Trophoblast cell (in vitro differentiated cells and primary cell): Measurements from ENCODE around the gene TBC1D7.

Experiments
- DNase-seq, 2 donors: peaks; one replicate each; pipeline ENCODE4 v3.0.0-alpha.2; 2016
- H2AFZ ChIP-seq: 2 replicates; pipeline ENCODE4 v1.6.1; 2013; ENCODE audit warnings: low read length, moderate library complexity, mild to moderate bottlenecking; ENCODE audit not compliant: insufficient read depth, poor library complexity
- H2AK5ac ChIP-seq: 2 replicates; pipeline ENCODE4 v1.6.1; 2013; ENCODE audit warnings: mild to moderate bottlenecking, low read length
- H2BK120ac ChIP-seq: 2 replicates; pipeline ENCODE4 v1.6.1; 2013; ENCODE audit warnings: low read length, mild to moderate bottlenecking, moderate library complexity; ENCODE audit not compliant: insufficient read depth, poor library complexity
- H2BK12ac ChIP-seq: 2 replicates; pipeline ENCODE4 v1.6.1; 2013; ENCODE audit warnings: mild to moderate bottlenecking, low read length, moderate library complexity
- H2BK5ac ChIP-seq: 2 replicates; pipeline ENCODE4 v1.6.1; 2013; ENCODE audit warnings: low read length, low read depth, moderate library complexity, mild to moderate bottlenecking; ENCODE audit not compliant: poor library complexity
- H3K14ac ChIP-seq: 2 replicates; pipeline ENCODE4 v1.6.1; 2013; ENCODE audit warnings: mild to moderate bottlenecking, low read length
- H3K18ac ChIP-seq: 2 replicates; pipeline ENCODE4 v1.6.1; 2013; ENCODE audit warnings: mild to moderate bottlenecking, low read length
- H3K23ac ChIP-seq: 2 replicates; pipeline ENCODE4 v1.6.1; 2013; ENCODE audit warnings: low read length
- H3K27ac ChIP-seq: 2 replicates; pipeline ENCODE4 v1.5.1; 2013; ENCODE audit warnings: low read depth, mild to moderate bottlenecking, inconsistent platforms, low read length, moderate library complexity
- H3K27me3 ChIP-seq: 2 replicates; pipeline ENCODE4 v1.6.1; 2013; ENCODE audit warnings: inconsistent platforms, mild to moderate bottlenecking, low read length, moderate library complexity; ENCODE audit not compliant: insufficient read depth
- H3K36me3 ChIP-seq, 2 experiments: 1 replicate in 1 of 2; 2 replicates in 1 of 2; pipeline ENCODE4 v1.6.1; 2013; ENCODE audit warnings: low read length in 2 of 2, mild to moderate bottlenecking in 2 of 2, moderate library complexity in 1 of 2; ENCODE audit not compliant: insufficient read depth in 2 of 2, control insufficient read depth in 1 of 2
- H3K4ac ChIP-seq: 2 replicates; pipeline ENCODE4 v1.6.1; 2013; ENCODE audit warnings: low read depth, mild to moderate bottlenecking, low read length, moderate library complexity
- H3K4me1 ChIP-seq, 2 experiments: 1 replicate in 1 of 2; 2 replicates in 1 of 2; pipeline ENCODE4 v1.6.1; 2013; ENCODE audit warnings: low read length in 2 of 2, mild to moderate bottlenecking in 2 of 2, moderate library complexity in 1 of 2; ENCODE audit not compliant: insufficient read depth in 2 of 2, control insufficient read depth in 1 of 2
- H3K4me2 ChIP-seq: 2 replicates; pipeline ENCODE4 v1.6.1; 2013; ENCODE audit warnings: inconsistent platforms, mild to moderate bottlenecking, low read length, moderate library complexity
- H3K4me3 ChIP-seq: 2 replicates; pipeline ENCODE4 v1.5.1; 2013; ENCODE audit warnings: mild to moderate bottlenecking, low read depth, low read length, inconsistent platforms
- H3K79me1 ChIP-seq: one replicate; pipeline ENCODE4 v1.6.1; 2013; ENCODE audit warnings: low read length
- H3K79me2 ChIP-seq: 2 replicates; pipeline ENCODE4 v1.6.1; 2013; ENCODE audit warnings: low read length, mild to moderate bottlenecking; ENCODE audit not compliant: control insufficient read depth, insufficient read depth, poor library complexity
- H3K9ac ChIP-seq: 2 replicates; pipeline ENCODE4 v1.6.1; 2013; ENCODE audit warnings: mild to moderate bottlenecking, low read length
- H3K9me3 ChIP-seq: 2 replicates; pipeline ENCODE4 v1.6.1; 2013; ENCODE audit warnings: low read depth, mild to moderate bottlenecking, control low read depth, inconsistent platforms, low read length; ENCODE audit not compliant: insufficient read depth
- H4K12ac ChIP-seq: 2 replicates; pipeline ENCODE4 v1.6.1; 2013; ENCODE audit warnings: low read depth, mild to moderate bottlenecking, low read length, moderate library complexity
- H4K8ac ChIP-seq: 2 replicates; pipeline ENCODE4 v1.6.1; 2013; ENCODE audit warnings: low read depth, mild to moderate bottlenecking, low read length, moderate library complexity
- H4K91ac ChIP-seq: one replicate; pipeline ENCODE4 v1.6.1; 2013; ENCODE audit warnings: low read depth, mild to moderate bottlenecking, low read length, moderate library complexity
- WGBS: extraction: QIAGEN DNeasy Blood & Tissue Kit; methylation state at CpG from one replicate; pipeline ENCODE4 v1.1.7; 2013; ENCODE audit warnings: missing lambda C conversion rate; ENCODE audit not compliant: insufficient read length, insufficient coverage; ENCODE audit errors: extremely low coverage; 5-methylcytosine and 5-hydroxymethylcytosine counted together

TBC1D7 gene

GRCh38 chr6:13370623-13371022 is 42.3 kb upstream of the TBC1D7 start:
- no peak overlapping the region for H2BK5ac ChIP-seq
- no peak overlapping the region for H2AFZ ChIP-seq
- peak in 1 of 2 donors; percentile 55 for DNase-seq
- H2BK12ac ChIP-seq = no peak overlapping the region
- H3K4me3 ChIP-seq = no peak overlapping the region
- H3K18ac ChIP-seq = no peak overlapping the region
- H3K4ac ChIP-seq = no peak overlapping the region
- H3K23ac ChIP-seq = no peak overlapping the region
- no peak overlapping the region for H3K9ac ChIP-seq
- no peaks in the 10 kb centered on the region for H3K79me2 ChIP-seq
- no CpG with 5 or more reads among the region's 5 CpGs for WGBS
- H4K8ac ChIP-seq = no peak overlapping the region
- H3K4me2 ChIP-seq = no peak overlapping the region
- H2AK5ac ChIP-seq = no peak overlapping the region
- no peak overlapping the region for H3K14ac ChIP-seq
- H3K79me1 ChIP-seq = no peaks in the 10 kb centered on the region
- H4K12ac ChIP-seq = no peak overlapping the region
- H3K9me3 ChIP-seq = no peaks in the 10 kb centered on the region
- H2BK120ac ChIP-seq = no peak overlapping the region
- H3K4me1 ChIP-seq = peaks cover 0 to 3% of the 10 kb centered on the region in 2 experiments
- H3K27ac ChIP-seq = no peak overlapping the region
- H4K91ac ChIP-seq = no peak overlapping the region
- H3K27me3 ChIP-seq = no peaks in the 10 kb centered on the region
- H3K36me3 ChIP-seq = no peaks in the 10 kb centered on the region

- peaks cover 0 to 4% of the 10 kb centered on the region in 2 experiments for H3K36me3 ChIP-seq
- H3K79me1 ChIP-seq = no peaks in the 10 kb centered on the region
- H4K12ac ChIP-seq = no peak overlapping the region
- no peak overlapping the region for H3K4me3 ChIP-seq
- H2AFZ ChIP-seq = no peak overlapping the region
- no peak overlapping the region for H3K4me2 ChIP-seq
- no peak overlapping the region for H3K4ac ChIP-seq
- H3K9me3 ChIP-seq = peaks cover 3% of the 10 kb centered on the region
- H3K9ac ChIP-seq = no peak overlapping the region
- H3K14ac ChIP-seq = no peak overlapping the region
- no peak overlapping the region for H2AK5ac ChIP-seq
- no peaks in the 10 kb centered on the region for H3K79me2 ChIP-seq
- no CpG with 5 or more reads among the region's 1 CpG for WGBS
- H2BK120ac ChIP-seq = no peak overlapping the region
- no peak overlapping the region for H3K27ac ChIP-seq
- no peak for DNase-seq
- no peak overlapping the region for H4K91ac ChIP-seq
- no peak overlapping the region for H3K18ac ChIP-seq
- peaks cover 0 to 3% of the 10 kb centered on the region in 2 experiments for H3K4me1 ChIP-seq
- H3K27me3 ChIP-seq = no peaks in the 10 kb centered on the region
- H4K8ac ChIP-seq = no peak overlapping the region
- no peak overlapping the region for H2BK12ac ChIP-seq
- H3K23ac ChIP-seq = no peak overlapping the region
- H2BK5ac ChIP-seq = no peak overlapping the region
Measured at GRCh38 chr6:13369591-13369990, 41.3 kb upstream of the TBC1D7 start.

GRCh38 chr6:13368731-13369115 is 40.4 kb upstream of the TBC1D7 start:
- Histone ChIP-seq H3K4me1 (peaks cover 0 to 3% of the 10 kb centered on the region in 2 experiments), H3K36me3 (peaks cover 0 to 5% of the 10 kb centered on the region in 2 experiments), H3K14ac (no peak overlapping the region), H3K4me3 (no peak overlapping the region), H3K9ac (no peak overlapping the region), H2AK5ac (no peak overlapping the region), H3K23ac (no peak overlapping the region), H2AFZ (no peak overlapping the region), H2BK5ac (no peak overlapping the region), H4K8ac (no peak overlapping the region), H4K12ac (no peak overlapping the region), H3K4ac (no peak overlapping the region), H2BK12ac (no peak overlapping the region), H3K27me3 (no peaks in the 10 kb centered on the region), H3K9me3 (peaks cover 3% of the 10 kb centered on the region), H3K79me1 (no peaks in the 10 kb centered on the region), H3K18ac (no peak overlapping the region), H4K91ac (no peak overlapping the region), H3K4me2 (no peak overlapping the region), H2BK120ac (no peak overlapping the region), H3K27ac (no peak overlapping the region), H3K79me2 (no peaks in the 10 kb centered on the region)
- DNase-seq = peak in 1 of 2 donors; percentile 46

GRCh38 chr6:13368079-13368730 is 39.9 kb upstream of the TBC1D7 start:
- no peak overlapping the region for H2BK120ac ChIP-seq
- H2BK12ac ChIP-seq = no peak overlapping the region
- no peak overlapping the region for H3K4me3 ChIP-seq
- no peak overlapping the region for H2AFZ ChIP-seq
- H4K12ac ChIP-seq = no peak overlapping the region
- no peak for DNase-seq
- H2BK5ac ChIP-seq = no peak overlapping the region
- no peaks in the 10 kb centered on the region for H3K79me1 ChIP-seq
- H4K91ac ChIP-seq = no peak overlapping the region
- peaks cover 0 to 3% of the 10 kb centered on the region in 2 experiments for H3K4me1 ChIP-seq
- no peak overlapping the region for H3K4me2 ChIP-seq
- H3K36me3 ChIP-seq = peaks cover 0 to 5% of the 10 kb centered on the region in 2 experiments
- peaks cover 3% of the 10 kb centered on the region for H3K9me3 ChIP-seq
- no peak overlapping the region for H3K23ac ChIP-seq
- no peak overlapping the region for H3K9ac ChIP-seq
- H2AK5ac ChIP-seq = no peak overlapping the region
- H4K8ac ChIP-seq = no peak overlapping the region
- no peaks in the 10 kb centered on the region for H3K79me2 ChIP-seq
- WGBS = no CpG with 5 or more reads among the region's 7 CpGs
- H3K14ac ChIP-seq = no peak overlapping the region
- H3K4ac ChIP-seq = no peak overlapping the region
- H3K27me3 ChIP-seq = no peaks in the 10 kb centered on the region
- no peak overlapping the region for H3K27ac ChIP-seq
- no peak overlapping the region for H3K18ac ChIP-seq
